Activated CD4-positive, alpha-beta T cell treated with anti-CD3 and anti-CD28 coated beads, Interleukin-2, amount 50 U/mL, for 1 hour (primary cell): Measurements from ENCODE around the gene PTCHD1.

Source experiments
- DNase-seq: peaks from one replicate; pipeline ENCODE4 v3.0.0-alpha.2; 2020

PTCHD1 gene

DNA sequence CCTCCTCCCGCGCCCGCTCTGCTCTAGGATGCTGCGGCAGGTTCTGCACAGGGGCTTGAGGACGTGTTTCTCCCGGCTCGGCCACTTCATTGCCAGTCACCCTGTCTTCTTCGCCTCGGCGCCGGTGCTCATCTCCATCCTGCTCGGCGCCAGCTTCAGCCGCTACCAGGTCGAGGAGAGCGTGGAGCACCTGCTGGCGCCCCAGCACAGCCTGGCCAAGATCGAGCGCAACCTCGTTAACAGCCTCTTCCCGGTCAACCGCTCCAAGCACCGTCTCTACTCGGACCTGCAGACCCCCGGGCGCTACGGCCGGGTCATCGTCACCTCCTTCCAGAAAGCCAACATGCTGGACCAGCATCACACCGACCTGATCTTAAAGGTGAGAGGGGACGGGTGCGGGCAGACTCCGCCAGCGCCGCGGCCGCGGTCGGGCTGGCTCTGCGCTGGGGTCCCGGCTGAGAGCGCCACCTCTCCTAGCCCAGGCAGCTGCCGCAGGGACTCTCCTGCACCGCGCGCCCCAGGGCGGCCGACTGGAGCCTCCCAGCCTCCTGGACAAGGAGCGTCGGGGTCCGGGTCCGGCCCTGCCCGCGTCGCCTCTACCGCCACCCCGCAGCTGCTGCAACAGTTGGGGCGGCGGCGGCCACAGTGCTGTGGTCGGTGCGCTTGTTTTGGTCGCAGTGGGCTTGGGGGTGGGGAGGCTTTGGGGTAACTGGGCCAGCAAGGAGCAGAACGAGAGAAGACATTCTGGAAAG, at the start of gene PTCHD1:
PTCHD1 (plus strand) TSS at position 2 of the 752 bp plus-strand sequence; CDS start at position 29, 27 bp downstream.
- DNase-seq, result no peak

GRCh38 chrX:23286731-23287130, 47.9 kb upstream of the PTCHD1 start:
- no peak for DNase-seq

DNA sequence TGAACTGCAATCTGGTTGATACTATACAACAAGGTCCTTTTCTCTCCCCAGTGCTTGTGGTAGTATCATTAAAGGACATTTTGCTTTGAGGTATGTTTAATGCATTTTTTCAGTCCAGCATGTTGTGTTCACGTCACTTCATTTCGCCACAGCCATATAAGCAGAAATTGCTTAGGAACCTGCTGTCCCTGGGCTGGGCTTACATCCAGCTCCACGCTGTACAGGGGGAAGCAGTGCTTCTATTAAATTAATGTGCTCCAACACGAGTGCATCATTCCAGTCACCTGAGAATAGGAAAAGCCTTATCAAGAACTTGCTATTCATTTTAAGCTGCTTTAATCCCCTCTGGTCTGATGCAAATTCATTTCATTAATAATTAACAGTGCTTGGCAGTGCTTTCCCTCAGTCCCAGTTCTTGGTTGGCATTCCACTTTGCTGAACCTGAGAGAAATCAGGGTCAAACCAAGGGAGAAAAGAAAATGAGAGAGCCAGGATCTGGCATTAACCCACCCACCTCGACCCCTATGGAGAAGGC, 47.4 kb upstream of the PTCHD1 start:
- no peak for DNase-seq

DNA sequence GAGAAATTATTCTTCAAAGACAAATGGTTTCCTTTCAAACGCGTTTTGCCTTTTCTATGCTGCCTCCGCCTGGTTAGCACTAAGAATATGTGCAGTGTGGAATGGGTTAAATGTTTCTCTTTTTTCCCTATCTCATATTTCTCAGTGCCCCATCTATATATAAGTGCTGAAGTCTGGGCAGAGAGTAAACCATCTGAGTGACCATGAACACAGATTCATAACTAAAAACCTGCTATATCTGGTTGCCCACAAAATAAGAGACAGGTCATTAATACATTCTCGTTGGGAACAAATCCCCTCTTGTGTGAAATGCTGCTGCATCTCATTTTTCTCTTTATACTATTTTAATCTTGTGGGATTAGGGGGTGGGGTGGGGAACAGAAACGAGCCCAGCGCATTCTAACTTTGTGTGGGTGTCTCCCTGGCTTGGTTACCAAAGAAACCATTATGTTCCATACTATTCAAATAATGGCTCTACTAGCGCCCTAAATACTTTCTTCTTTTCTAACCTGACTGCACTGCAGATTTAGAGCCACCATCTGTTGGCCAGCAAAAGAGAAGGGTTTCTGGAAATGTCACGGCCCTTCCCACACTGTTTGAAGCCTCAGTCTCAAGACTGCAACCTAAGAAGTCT, 42.2 kb upstream of the PTCHD1 start:
- DNase-seq, result no peak

GRCh38 chrX:23292988-23293651, 41.5 kb upstream of the PTCHD1 start:
- DNase-seq, result no peak

- no peak for DNase-seq
Observed at GRCh38 chrX:23304881-23305280, 29.8 kb upstream of the PTCHD1 start.

- no peak for DNase-seq
Observed at GRCh38 chrX:23311731-23312130, 22.9 kb upstream of the PTCHD1 start.

DNA sequence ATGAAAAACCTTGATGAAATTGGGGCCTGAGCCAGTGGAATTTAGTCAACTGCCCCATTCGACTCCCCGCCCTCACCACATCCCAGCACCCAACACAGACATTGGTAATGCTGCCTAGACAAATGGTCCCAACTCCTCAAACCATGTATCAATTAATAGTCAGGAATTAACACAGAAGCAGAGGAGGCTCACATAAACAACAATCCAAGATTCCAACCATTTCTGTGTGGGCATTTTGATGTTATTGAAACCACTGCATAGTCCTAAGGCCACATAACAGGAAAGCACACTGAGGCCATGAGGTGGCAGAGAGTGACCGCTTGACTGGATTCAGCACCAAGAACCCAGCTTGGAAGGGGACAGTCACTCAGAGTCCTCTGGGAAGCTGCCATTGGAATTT, 22.5 kb upstream of the PTCHD1 start:
- no peak for DNase-seq

GRCh38 chrX:23317799-23318724, 16.6 kb upstream of the PTCHD1 start:
- no peak for DNase-seq

DNA sequence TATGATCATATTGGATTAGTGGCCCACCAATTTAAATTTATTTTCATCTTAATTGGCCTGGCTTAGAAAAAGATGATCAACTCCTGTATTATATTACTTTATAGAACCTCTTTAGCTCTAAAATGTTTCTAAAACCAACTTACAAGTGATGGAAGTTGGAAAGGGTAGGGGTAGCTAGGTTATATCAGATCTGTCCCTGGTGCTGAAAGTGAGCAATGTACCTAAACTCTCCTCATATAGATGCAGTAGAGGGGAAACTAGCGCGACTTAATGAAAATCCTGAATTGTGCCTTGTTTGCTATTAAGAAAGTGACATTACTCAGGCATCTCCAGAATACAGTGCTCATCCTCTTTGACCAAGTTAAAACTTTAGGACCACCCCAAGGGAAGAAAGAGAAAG, 7.5 kb upstream of the PTCHD1 start:
- DNase-seq, result no peak

GRCh38 chrX:23331701-23332100, 2.9 kb upstream of the PTCHD1 start:
- no peak for DNase-seq

GRCh38 chrX:23332101-23332887, 2.4 kb upstream of the PTCHD1 start:
- DNase-seq, result no peak

DNA sequence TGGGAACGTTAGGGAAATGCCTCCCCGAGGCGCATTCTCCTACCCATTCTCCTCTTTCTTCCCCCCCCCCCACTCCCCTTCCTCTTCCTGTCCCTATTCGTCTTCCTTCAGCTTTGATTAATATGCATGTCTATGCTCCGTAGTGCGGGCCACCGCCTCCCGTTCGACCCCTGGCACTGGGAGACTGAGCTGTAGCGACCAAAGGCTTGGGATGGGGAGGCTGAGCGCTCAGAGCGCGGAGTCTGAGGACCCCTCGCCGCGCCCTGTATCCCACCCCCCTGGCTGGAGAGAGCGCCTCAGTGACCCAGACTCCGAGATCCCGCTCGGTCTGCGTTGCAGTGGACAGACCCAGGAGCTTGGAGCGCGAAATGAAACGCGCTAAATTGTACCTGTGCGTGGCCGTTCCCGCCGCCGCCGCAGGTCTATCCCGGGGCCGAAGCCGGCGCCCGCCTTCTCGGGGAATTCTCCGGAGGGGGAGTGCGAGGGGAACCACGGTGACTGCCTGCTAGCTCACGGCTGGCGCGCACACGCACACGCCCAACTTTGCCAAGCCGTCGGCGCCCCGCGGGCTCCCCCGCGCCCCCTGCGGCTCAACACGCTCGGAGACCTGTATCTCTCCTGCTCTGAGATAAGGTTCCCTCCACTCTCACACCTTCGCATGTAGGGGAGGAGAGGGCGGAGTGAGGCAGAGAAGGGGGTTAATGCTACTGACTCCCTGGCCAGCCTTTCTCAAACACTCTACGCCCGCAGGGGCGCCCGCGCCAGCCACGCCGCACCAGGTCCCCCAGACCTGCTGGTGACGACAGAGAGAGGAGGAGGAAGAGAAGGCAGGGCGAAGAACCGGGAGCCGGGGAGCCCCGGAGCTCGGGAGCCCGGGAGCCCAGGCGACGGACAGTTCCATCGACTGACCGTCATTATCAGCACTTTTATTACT, 1.5 kb upstream of the PTCHD1 start:
- DNase-seq, result no peak

DNA sequence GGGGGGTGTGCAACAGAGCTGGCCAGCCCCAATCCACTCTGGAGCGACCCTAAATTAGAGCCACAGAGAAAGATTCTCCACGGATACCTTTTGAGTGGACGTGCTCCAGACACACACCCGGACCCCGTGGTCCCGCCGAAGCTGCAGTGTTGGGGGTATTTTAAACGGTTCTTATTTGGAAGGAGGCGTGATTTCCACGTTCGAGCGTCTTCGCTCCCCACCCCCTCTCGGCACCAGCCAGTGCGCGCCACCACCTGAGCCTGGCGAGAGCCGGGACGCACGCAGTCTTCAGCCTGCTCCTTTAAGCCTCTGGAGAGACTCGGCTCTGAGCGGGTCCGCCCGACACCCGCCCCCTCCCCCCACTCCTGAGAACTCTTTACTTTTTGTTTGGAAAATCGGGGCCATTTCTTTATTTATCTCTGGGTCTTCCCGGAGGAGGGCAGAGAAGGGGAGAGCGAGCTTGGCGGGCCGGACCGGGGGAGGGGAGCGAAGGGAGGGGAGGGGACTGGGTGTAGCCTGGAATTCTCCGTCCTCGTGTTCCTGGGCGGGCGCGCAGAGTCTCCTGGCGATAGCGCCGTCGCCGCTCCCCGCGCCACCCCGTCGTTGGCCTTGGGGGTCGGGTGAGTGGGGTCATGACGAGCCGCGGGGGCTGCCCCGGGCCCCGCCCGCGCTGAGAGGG, 668 bp upstream of the PTCHD1 start:
- DNase-seq, result no peak

- DNase-seq, result no peak
Observed at GRCh38 chrX:23334521-23334847, 165 bp upstream of the PTCHD1 start.

DNA sequence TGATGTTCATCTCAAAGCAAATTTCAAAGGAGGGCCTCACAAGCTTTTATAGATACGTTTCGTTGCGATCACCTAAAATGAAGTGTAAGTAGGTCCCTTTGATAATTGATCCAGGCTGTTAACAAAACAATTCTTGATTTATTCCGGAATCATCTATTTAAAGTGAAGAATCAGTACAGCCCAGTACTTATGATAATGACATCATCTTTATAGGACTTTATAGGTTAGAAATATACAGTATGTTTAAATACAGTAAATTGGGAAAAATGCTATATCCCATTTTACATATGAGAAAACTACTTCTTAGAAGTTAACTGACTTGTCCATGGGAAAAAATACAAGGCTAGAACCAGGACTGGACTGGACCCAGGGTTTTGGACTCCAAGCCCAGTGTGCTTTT, 3.7 kb downstream of the PTCHD1 start:
- DNase-seq, result no peak

- no peak for DNase-seq
Observed at GRCh38 chrX:23341452-23341851, 6.8 kb downstream of the PTCHD1 start.

GRCh38 chrX:23344238-23344903, 9.7 kb downstream of the PTCHD1 start:
- DNase-seq, result no peak

DNA sequence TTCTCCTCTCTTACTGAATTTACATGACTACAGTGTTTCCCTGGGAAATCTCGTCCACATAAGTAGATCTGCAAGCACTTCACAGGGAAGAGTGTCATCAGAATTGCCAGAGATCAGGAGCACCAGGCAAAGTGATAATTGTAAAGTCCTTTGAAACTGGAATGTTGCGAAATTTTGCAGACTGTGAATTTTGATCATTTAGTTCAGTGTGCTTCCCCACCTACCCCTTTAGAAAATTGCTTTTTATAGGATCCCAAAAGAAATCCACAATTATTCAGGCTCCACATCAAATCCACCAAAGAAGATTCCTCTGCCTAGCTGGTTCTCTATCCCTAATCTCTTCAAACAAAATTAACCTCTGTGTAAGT, 10.2 kb downstream of the PTCHD1 start:
- no peak for DNase-seq

GRCh38 chrX:23356189-23356588, 21.5 kb downstream of the PTCHD1 start:
- DNase-seq, result no peak
